GM12878 (cell line): ENCODE results near the gene PTPRN2. TPM values are rescaled to one million over a fixed set of nuclear protein-coding genes. Genes with fewer than 3 reads are reported as not detected.

Source experiments
- ATAC-seq: fragments of 200-7000 bp; cut with Tn5 transposase; 3 replicates; pipeline ENCODE4 v1.9.1; 2020; ENCODE audit warnings: mild to moderate bottlenecking, moderate library complexity
- BruUV-seq: library from RNA; stranded (reverse); fragments of 400-500 nt; replicated peaks from 2 replicates; lab custom pipeline; 2021; lab: Mats Ljungman, UMichigan
- CTCF ChIA-PET: fragments of 300-600 bp; sonication (Branson Sonifier 250); formaldehyde crosslinking; extraction: SDS; loops from one replicate; lab custom pipeline; 2021; ENCODE audit warnings: inconsistent platforms; lab: Yijun Ruan, JAX
- POLR2A ChIA-PET: fragments of 350-600 bp; formaldehyde crosslinking; extraction: SDS; loops from one replicate; lab custom pipeline; 2021; ENCODE audit warnings: inconsistent platforms; lab: Charles Lee
- RAD21 ChIA-PET: fragments of 300-600 bp; sonication (Branson Sonifier 250); formaldehyde crosslinking; loops from one replicate; lab custom pipeline; 2023; ENCODE audit warnings: antibody characterized with exemption; ENCODE audit not compliant: unreplicated experiment; lab: Charles Lee
- SMC1A ChIA-PET: fragments of 300-600 bp; sonication (Branson Sonifier 250); formaldehyde crosslinking; loops from one replicate; lab custom pipeline; 2023; ENCODE audit not compliant: unreplicated experiment, uncharacterized antibody; lab: Charles Lee
- DNase-seq: peaks from one replicate; pipeline ENCODE4 v3.0.0-alpha.2; 2011; ENCODE audit warnings: low read depth, low spot score
- FAIRE-seq: peaks from 3 replicates; lab custom pipeline; 2011; peaks lifted over from hg19 to GRCh38; lab: Jason Lieb, UNC
- H2AFZ ChIP-seq: 2 replicates; pipeline ENCODE4 v1.6.0; 2011; ENCODE audit warnings: low read depth, low read length, control low read depth; ENCODE audit not compliant: control insufficient read depth
- H3K27ac ChIP-seq: 2 replicates; pipeline ENCODE4 v1.5.1; 2011; ENCODE audit warnings: control low read depth; ENCODE audit not compliant: control insufficient read depth, insufficient read depth
- H3K27me3 ChIP-seq, 2 experiments: replicated peaks in 1 of 2; 2 replicates each; pipeline versions ENCODE4 v1.6.0 to v1.6.1; 2011; ENCODE audit warnings: low read length in 1 of 2; ENCODE audit not compliant: control insufficient read depth in 2 of 2, insufficient read depth in 2 of 2
- H3K36me3 ChIP-seq, 2 experiments: 2 replicates each; pipeline ENCODE4 v1.5.1; 2011; ENCODE audit warnings: low read length in 1 of 2; ENCODE audit not compliant: control insufficient read depth in 2 of 2, insufficient read depth in 2 of 2
- H3K4me1 ChIP-seq: 2 replicates; pipeline ENCODE4 v1.6.1; 2011; ENCODE audit warnings: mild to moderate bottlenecking, low read length, moderate library complexity, mixed read lengths; ENCODE audit not compliant: control insufficient read depth, insufficient read depth
- H3K4me2 ChIP-seq: 2 replicates; pipeline ENCODE4 v1.6.0; 2011; ENCODE audit warnings: control low read depth; ENCODE audit not compliant: control insufficient read depth, insufficient read depth
- H3K4me3 ChIP-seq: fragments of 200-600 bp; sonication (generic); 2 replicates; pipeline ENCODE4 v1.5.1; 2016
- H3K79me2 ChIP-seq: 2 replicates; pipeline ENCODE4 v1.6.0; 2011; ENCODE audit warnings: low read length; ENCODE audit not compliant: control insufficient read depth, insufficient read depth
- H3K9ac ChIP-seq: 2 replicates; pipeline ENCODE4 v1.8.0; 2011; ENCODE audit warnings: low read length, control low read depth, mixed read lengths; ENCODE audit not compliant: control insufficient read depth, insufficient read depth
- H3K9me3 ChIP-seq: replicated peaks from 3 replicates; pipeline ENCODE4 v1.5.1; 2011; ENCODE audit warnings: mild to moderate bottlenecking, low read length; ENCODE audit not compliant: control insufficient read depth, insufficient read depth
- H4K20me1 ChIP-seq: 2 replicates; pipeline ENCODE4 v1.6.0; 2011; ENCODE audit not compliant: control insufficient read depth, insufficient read depth
- DPF2 ChIP-seq: fragments of 450-650 bp; IDR thresholded peaks from 2 replicates; pipeline ENCODE4 v1.6.1; 2017; ENCODE audit warnings: mild to moderate bottlenecking
- FOXM1 ChIP-seq: IDR thresholded peaks from 2 replicates; pipeline ENCODE4 v1.6.1; 2012; ENCODE audit warnings: low read depth, mild to moderate bottlenecking, inconsistent platforms, low read length, moderate library complexity
- KAT2A ChIP-seq: conservative IDR thresholded peaks from 2 replicates; pipeline ENCODE4 v1.6.1; 2011; ENCODE audit warnings: low read depth, low read length; ENCODE audit not compliant: control insufficient read depth
- MTA2 ChIP-seq: fragments of 450-650 bp; IDR thresholded peaks from 2 replicates; pipeline ENCODE4 v1.6.1; 2016; ENCODE audit warnings: low read depth, mild to moderate bottlenecking, moderate library complexity
- MYC ChIP-seq: IDR thresholded peaks from 2 replicates; pipeline ENCODE4 v1.6.1; 2011; ENCODE audit warnings: mild to moderate bottlenecking, low read length, moderate library complexity, inconsistent platforms; ENCODE audit not compliant: insufficient read depth, insufficient replicate concordance, insufficient read length, severe bottlenecking
- NFIC ChIP-seq: IDR thresholded peaks from 2 replicates; pipeline ENCODE4 v1.6.1; 2012; ENCODE audit warnings: low read depth, mild to moderate bottlenecking, inconsistent platforms, low read length, moderate library complexity
- NFYA ChIP-seq: IDR thresholded peaks from 2 replicates; pipeline ENCODE4 v1.6.1; 2011; ENCODE audit warnings: low read depth, mild to moderate bottlenecking, low read length, improper control_type of control experiment, borderline replicate concordance
- RFX5 ChIP-seq: IDR thresholded peaks from 2 replicates; pipeline ENCODE4 v1.6.1; 2011; ENCODE audit warnings: low read depth, low read length, improper control_type of control experiment
- TAF1 ChIP-seq: IDR thresholded peaks from 2 replicates; pipeline ENCODE4 v1.6.1; 2011; ENCODE audit warnings: mild to moderate bottlenecking, low read depth, low read length, borderline replicate concordance
- ZNF207 ChIP-seq: fragments of 450-650 bp; IDR thresholded peaks from 2 replicates; pipeline ENCODE4 v1.6.1; 2014; ENCODE audit warnings: antibody characterized with exemption, mild to moderate bottlenecking, borderline replicate concordance
- WGBS: methylation state at CpG from one replicate; pipeline ENCODE4 v1.1.6; 2016; ENCODE audit warnings: low lambda C conversion rate; ENCODE audit not compliant: insufficient replicate concordance, insufficient coverage; ENCODE audit errors: missing lambda C conversion rate; 5-methylcytosine and 5-hydroxymethylcytosine counted together
- in situ Hi-C: fragments of 300-500 bp; cut with MboI; formaldehyde crosslinking; loops from 9 replicates; pipeline ENCODE4 v1.14.3; 2018; ENCODE audit warnings: mixed read lengths
- intact Hi-C: fragments of 100-400 bp; cut with micrococcal nuclease; formaldehyde crosslinking; loops from one replicate; pipeline ENCODE4 v1.14.2; 2022; ENCODE audit not compliant: unreplicated experiment
- polyA plus RNA-seq, 11 experiments: library from polyadenylated mRNA; depleted of rRNA in 4 of 11; unstranded in 6 of 11; stranded (reverse) in 5 of 11; fragments of >200 nt; fragmentation: Nextera tagmentation in 4 of 11; fragmentation: Illumina TruSeq in 1 of 11; extraction: Ambion mirVana in 4 of 11; extraction: Trizol in 1 of 11; gene quantifications; 1 replicate in 1 of 11; 2 replicates in 10 of 11; pipeline versions ENCODE4 v1.2.1 to v1.2.3, GENCODE V29; 2011 to 2016; ENCODE audit warnings: inconsistent platforms in 2 of 11, missing spikeins in 2 of 11, low read depth in 1 of 11
- total RNA-seq, 4 experiments: library from RNA; depleted of rRNA in 3 of 4; stranded (reverse); fragments of >200 nt in 3 of 4; fragmentation: Illumina TruSeq in 1 of 4; extraction: Trizol in 1 of 4; gene quantifications; 2 replicates each; pipeline versions ENCODE4 v1.2.1 to v1.2.3, GENCODE V29; 2013 to 2021

Gene PTPRN2
- total and polyA plus RNA-seq, 10 of the 15 experiments (the other 5 are each of a cell fraction or from before 2014, with no cell fraction given): 5.4 TPM; not detected in 9

- FAIRE-seq: no peak
- Histone ChIP-seq H3K27me3 (no peaks in the 10 kb centered on the region), H4K20me1 (no peaks in the 10 kb centered on the region), H3K27ac (no peak overlapping the region), H3K79me2 (no peaks in the 10 kb centered on the region), H3K4me2 (no peak overlapping the region), H2AFZ (no peak overlapping the region), H3K9me3 (peaks cover 10% of the 10 kb centered on the region; the same call in 1 of the 3 replicates), H3K36me3 (no peaks in the 10 kb centered on the region), H3K4me3 (no peak overlapping the region), H3K4me1 (no peaks in the 10 kb centered on the region), H3K9ac (no peak overlapping the region)
- ChIA-PET RAD21 (no interaction called here), SMC1A (no interaction called here), CTCF (no interaction called here), POLR2A (no interaction called here)
- no peak for ATAC-seq
- in situ Hi-C loops (no loop called here), intact Hi-C loops (no loop called here)
- BruUV-seq: no TSS peak
- no peak for DNase-seq
- TF ChIP-seq ZNF207 (no peak), TAF1 (no peak), FOXM1 (no peak), MYC (no peak), DPF2 (no peak), NFYA (no peak), RFX5 (no peak), KAT2A (no peak), MTA2 (no peak), NFIC (no peak)
- WGBS: 60% methylated on average over 19 of the region's 19 CpGs
Observed at GRCh38 chr7:158263110-158263963, 324.3 kb downstream of the PTPRN2 start.
